GM12873 (cell line): ENCODE data around the gene TYMP.

Experiments used
- TF ChIP-seq, protein P1 (sequence below): IDR thresholded peaks from 2 replicates; pipeline ENCODE4 v1.5.1; 2012; ENCODE audit warnings: low read depth, mild to moderate bottlenecking, moderate library complexity, low read length, control low read depth; ENCODE audit not compliant: insufficient read depth; ENCODE audit errors: missing control alignments

Gene TYMP

DNA sequence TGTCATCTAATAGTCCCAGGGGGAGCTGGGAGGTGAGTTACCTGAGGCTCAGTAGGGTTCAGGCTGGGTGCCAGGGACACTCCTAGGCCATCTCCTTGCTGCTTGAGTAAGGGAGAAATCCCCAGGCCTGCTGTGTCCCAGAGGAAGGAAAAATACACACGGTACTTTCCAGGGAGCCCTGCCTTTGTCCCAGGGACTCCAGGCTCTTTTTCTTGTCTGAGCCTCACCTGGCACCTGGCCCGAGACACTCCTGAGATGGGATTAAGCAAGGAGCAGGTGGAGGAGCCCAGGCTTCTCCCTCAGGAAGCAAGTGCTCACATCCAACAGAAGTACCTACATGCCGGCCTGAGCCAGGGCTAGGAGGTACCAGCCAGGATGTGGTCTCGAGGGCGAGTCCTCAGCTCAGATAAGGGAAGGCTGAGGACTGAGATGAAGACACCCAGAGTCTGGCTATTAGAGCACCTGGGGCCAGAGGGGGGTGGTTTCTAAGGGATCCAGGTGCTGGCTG, 15.0 kb upstream of the TYMP start:
- TF ChIP-seq, protein P1, sequence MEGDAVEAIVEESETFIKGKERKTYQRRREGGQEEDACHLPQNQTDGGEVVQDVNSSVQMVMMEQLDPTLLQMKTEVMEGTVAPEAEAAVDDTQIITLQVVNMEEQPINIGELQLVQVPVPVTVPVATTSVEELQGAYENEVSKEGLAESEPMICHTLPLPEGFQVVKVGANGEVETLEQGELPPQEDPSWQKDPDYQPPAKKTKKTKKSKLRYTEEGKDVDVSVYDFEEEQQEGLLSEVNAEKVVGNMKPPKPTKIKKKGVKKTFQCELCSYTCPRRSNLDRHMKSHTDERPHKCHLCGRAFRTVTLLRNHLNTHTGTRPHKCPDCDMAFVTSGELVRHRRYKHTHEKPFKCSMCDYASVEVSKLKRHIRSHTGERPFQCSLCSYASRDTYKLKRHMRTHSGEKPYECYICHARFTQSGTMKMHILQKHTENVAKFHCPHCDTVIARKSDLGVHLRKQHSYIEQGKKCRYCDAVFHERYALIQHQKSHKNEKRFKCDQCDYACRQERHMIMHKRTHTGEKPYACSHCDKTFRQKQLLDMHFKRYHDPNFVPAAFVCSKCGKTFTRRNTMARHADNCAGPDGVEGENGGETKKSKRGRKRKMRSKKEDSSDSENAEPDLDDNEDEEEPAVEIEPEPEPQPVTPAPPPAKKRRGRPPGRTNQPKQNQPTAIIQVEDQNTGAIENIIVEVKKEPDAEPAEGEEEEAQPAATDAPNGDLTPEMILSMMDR: no peak

DNA sequence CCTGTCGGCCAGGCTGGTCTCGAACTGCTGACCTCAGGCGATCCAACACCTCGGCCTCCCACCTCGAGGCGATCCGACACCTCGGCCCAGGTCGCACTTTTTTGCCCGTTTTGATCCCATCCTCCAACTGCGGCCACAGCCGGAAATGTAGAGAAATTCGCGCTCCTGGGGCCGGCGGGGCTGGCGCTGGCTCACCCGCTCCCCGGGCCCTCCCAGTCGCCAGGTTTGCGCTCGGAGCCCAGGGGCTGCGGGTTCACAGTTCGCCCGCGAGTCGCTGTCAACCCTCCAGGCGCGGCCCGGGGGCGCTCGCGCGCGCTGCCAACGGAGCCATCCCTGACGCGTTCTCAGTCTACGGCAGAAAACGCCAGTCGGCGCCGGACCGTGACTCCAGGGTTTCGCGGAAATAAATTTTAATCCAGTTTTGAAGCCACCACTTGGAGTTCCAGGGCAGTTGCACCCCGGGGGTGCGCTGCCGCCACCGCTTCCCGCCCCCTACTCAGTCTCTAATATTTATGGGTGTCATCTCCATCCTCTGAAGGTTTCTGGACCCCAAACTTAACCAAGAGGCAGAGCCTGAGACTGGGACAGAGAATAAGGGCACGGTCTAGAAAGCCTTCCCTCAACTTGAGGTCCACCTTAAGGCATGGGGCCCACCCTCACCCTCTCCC, 14.4 kb upstream of the TYMP start:
- TF ChIP-seq, protein P1: peak; percentile 69

DNA sequence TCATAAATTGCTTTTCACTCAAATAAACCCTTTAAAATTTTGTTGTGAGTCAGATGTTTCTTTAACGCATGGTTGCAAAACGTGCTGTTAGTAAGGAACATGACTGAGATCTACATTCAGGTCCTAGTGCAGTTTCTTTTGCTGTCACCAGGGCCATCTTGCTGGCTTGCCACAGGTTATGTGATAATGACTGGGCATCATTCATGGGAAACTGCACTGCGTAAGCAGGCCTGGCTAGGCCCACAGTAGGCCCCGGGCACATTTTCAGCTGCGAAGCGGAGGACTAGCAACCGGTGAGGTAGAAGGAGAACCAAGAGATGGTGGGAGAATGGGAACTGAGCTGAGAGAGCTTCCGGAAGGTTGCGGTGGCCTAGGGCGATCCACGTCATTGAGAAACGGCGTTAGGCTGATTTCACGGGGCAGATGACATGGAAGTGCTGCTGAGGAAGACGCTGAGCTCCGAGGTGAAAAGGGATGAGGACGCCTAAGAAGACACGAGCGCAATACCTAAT, 12.7 kb upstream of the TYMP start:
- TF ChIP-seq, protein P1: peak; percentile 42

DNA sequence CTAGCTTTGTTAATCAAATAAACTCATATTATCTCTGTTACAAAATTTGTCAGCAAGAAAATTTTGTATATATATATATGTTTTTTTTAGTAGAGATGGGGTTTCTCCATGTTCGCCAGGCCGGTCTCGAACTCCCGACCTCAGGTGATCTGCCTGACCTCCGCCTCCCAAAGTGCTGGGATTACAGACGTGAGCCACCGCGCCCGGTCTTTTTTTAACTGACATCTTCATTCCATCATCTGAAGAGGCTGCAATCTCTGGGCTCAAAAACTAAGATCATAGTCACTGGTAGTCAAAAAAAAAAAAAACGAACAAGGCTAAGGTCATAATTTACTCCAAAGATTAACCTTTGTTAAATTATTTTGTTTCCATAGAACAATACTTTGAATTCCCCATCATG, 10.6 kb upstream of the TYMP start:
- TF ChIP-seq, protein P1: no peak

DNA sequence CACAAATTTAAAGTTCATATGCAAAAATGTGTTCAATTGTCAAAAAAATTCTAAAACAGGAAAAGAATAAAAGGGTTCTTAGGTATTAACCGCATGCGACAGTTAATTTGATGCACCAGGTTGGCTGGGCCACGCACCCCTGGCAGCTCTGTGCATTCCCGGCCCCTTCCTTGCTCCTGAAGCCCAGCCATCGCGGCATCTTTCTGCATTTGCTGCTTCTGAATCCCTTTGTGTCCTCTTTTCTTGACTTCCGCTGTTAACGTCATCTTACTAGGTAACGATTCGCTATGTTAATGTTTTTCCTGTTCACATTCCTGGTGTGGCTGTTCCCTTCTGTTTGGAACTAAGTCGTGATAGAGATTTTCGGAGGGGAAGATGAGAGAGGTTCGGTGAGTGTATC, 8.0 kb upstream of the TYMP start:
- TF ChIP-seq, protein P1: no peak

DNA sequence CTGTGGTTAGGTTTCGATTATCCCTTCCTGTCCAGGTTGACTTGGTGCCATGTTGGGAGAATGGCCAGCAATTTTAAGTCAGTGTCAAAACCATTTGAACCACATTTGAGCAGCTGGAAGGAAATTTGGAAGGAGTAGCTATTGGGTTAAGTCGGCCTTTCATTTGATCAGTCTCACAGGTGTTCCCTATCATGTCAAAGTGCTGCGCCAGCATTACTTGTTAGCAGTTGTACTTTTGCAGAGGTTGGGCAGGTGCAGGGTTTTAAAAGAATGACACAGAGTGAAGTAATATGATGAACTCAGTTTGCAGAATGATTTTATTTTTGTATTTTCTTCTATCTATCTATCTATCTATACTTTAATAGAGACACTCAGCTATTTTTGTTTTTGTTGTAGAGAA, 6.4 kb upstream of the TYMP start:
- TF ChIP-seq, protein P1: no peak

DNA sequence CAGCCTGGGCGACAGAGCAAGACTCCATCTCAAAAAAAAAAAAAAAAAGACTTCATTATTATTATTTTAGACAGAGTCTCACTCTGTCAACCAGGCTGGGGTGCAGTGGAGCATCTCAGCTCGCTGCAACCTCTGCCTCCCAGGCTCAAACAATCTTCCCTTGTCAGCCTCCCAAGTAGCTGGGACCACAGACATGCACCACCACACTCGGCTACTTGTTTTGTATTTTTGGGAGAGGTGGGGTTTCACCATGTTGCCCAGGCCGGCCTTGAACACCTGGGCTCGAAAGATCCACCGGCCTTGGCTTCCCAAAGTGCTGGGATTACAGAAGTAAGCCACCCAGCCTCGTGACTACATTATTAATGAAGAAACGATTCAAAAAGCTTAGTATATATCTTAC, 5.3 kb upstream of the TYMP start:
- TF ChIP-seq, protein P1: no peak
